Activated CD4-positive, alpha-beta memory T cell treated with anti-CD3 and anti-CD28 coated beads, Interleukin-2, amount 10 ng/mL, durations not matched to agents 7 days and 5 days (primary cell): ENCODE results near the gene CTRL. TPM values are rescaled to one million over a fixed set of nuclear protein-coding genes. Genes with fewer than 3 reads are reported as not detected.

Source experiments
- CTCF ChIA-PET: fragments of 350-600 bp; sonication (Branson Sonifier 250); formaldehyde crosslinking; loops from one replicate; lab custom pipeline; 2021; ENCODE audit warnings: antibody characterized with exemption, inconsistent platforms; lab: Charles Lee
- POLR2A ChIA-PET: fragments of 350-600 bp; sonication (Branson Sonifier 250); formaldehyde crosslinking; loops from one replicate; lab custom pipeline; 2021; ENCODE audit warnings: antibody characterized with exemption; lab: Charles Lee
- DNase-seq: peaks from one replicate; pipeline ENCODE4 v3.0.0-alpha.2; 2020
- H3K27ac Mint-ChIP-seq: one replicate; pipeline ENCODE4 v1.8.0; 2021; ENCODE audit warnings: mild to moderate bottlenecking, mixed read lengths
- H3K27me3 Mint-ChIP-seq: one replicate; pipeline ENCODE4 v1.8.0; 2021; ENCODE audit warnings: mixed read lengths
- H3K36me3 Mint-ChIP-seq: one replicate; pipeline ENCODE4 v1.8.0; 2021; ENCODE audit warnings: low read depth, mixed read lengths
- H3K4me1 Mint-ChIP-seq: one replicate; pipeline ENCODE4 v1.8.0; 2021; ENCODE audit warnings: mixed read lengths
- H3K4me3 Mint-ChIP-seq: one replicate; pipeline ENCODE4 v1.8.0; 2021; ENCODE audit warnings: mild to moderate bottlenecking, mixed read lengths
- H3K9me3 Mint-ChIP-seq: one replicate; pipeline ENCODE4 v1.8.0; 2021; ENCODE audit warnings: mixed read lengths
- total RNA-seq, 2 experiments: library from RNA; stranded (reverse); gene quantifications; one replicate each; pipeline ENCODE4 v1.2.3, GENCODE V29; 2021

CTRL gene
- total RNA-seq, 2 experiments from 2014 or later, result 4.5 to 5.0 TPM

GRCh38 chr16:67967958-67968399, 36.3 kb upstream of the CTRL start:
- Mint-ChIP-seq H3K9me3 (no peaks in the 10 kb centered on the region), H3K4me1 (peaks cover 26% of the 10 kb centered on the region), H3K27me3 (no peaks in the 10 kb centered on the region), H3K4me3 (peak overlapping the region; percentile 100), H3K36me3 (peaks cover 6% of the 10 kb centered on the region), H3K27ac (peak overlapping the region; percentile 95)
- DNase-seq, result peak; percentile 40
- CTCF ChIA-PET, result interaction anchor here (1.5 to 2.1 kb wide), 2 partner anchors 73 to 97 kb away, joined by 4 to 7 read pairs; no protein-coding TSS in a partner anchor
- POLR2A ChIA-PET, result interaction anchor here (0.8 to 6.6 kb wide), 9 partner anchors 15 to 64 kb away, joined by 3 to 41 read pairs (median 6); partner anchors contain the start of genes DDX28, DUS2 and PSMB10

GRCh38 chr16:67967183-67967957, 35.7 kb upstream of the CTRL start:
- Mint-ChIP-seq H3K36me3 (peaks cover 11% of the 10 kb centered on the region), H3K9me3 (no peaks in the 10 kb centered on the region), H3K4me3 (peak overlapping the region; percentile 100), H3K27me3 (no peaks in the 10 kb centered on the region), H3K4me1 (peaks cover 26% of the 10 kb centered on the region), H3K27ac (peak overlapping the region; percentile 95)
- CTCF ChIA-PET, result interaction anchor here (1.3 to 2.1 kb wide), 3 partner anchors 74 to 446 kb away, joined by 4 to 7 read pairs (median 4); no protein-coding TSS in a partner anchor
- peak; percentile 46 for DNase-seq
- POLR2A ChIA-PET, result interaction anchor here (0.8 to 6.6 kb wide), 12 partner anchors 14 to 118 kb away, joined by 3 to 41 read pairs (median 5); partner anchors contain the start of genes DDX28, DUS2, NFATC3 and PSMB10

- Mint-ChIP-seq H3K4me3 (peak overlapping the region; percentile 100), H3K9me3 (no peaks in the 10 kb centered on the region), H3K27me3 (no peaks in the 10 kb centered on the region), H3K27ac (peak overlapping the region; percentile 95), H3K4me1 (peaks cover 26% of the 10 kb centered on the region), H3K36me3 (peaks cover 17% of the 10 kb centered on the region)
- no peak for DNase-seq
- ChIA-PET CTCF (interaction anchor here (1.3 to 2.9 kb wide), 4 partner anchors 24 to 446 kb away, joined by 3 to 11 read pairs (median 4); no protein-coding TSS in a partner anchor), POLR2A (interaction anchor here (1.0 to 6.6 kb wide), 5 partner anchors 17 to 118 kb away, joined by 3 to 41 read pairs (median 4); partner anchors contain the start of genes DDX28, DUS2, NFATC3 and PSMB10)
Observed at GRCh38 chr16:67966549-67967182, 35.0 kb upstream of the CTRL start.

- no peak for DNase-seq
- H3K36me3 Mint-ChIP-seq, result peaks cover 20% of the 10 kb centered on the region
- peaks cover 26% of the 10 kb centered on the region for H3K4me1 Mint-ChIP-seq
- H3K9me3 Mint-ChIP-seq, result no peaks in the 10 kb centered on the region
- ChIA-PET POLR2A (interaction anchor here (1.0 to 6.6 kb wide), 5 partner anchors 18 to 119 kb away, joined by 3 to 41 read pairs (median 4); partner anchors contain the start of genes DDX28, DUS2, NFATC3 and PSMB10), CTCF (interaction anchor here (0.9 to 2.9 kb wide), 4 partner anchors 23 to 445 kb away, joined by 3 to 11 read pairs (median 4); no protein-coding TSS in a partner anchor)
- no peak overlapping the region for H3K4me3 Mint-ChIP-seq
- H3K27me3 Mint-ChIP-seq, result no peaks in the 10 kb centered on the region
- no peak overlapping the region for H3K27ac Mint-ChIP-seq
Observed at GRCh38 chr16:67965668-67966548, 34.2 kb upstream of the CTRL start.

- H3K4me3 Mint-ChIP-seq, result no peak overlapping the region
- DNase-seq, result no peak
- peaks cover 26% of the 10 kb centered on the region for H3K36me3 Mint-ChIP-seq
- POLR2A ChIA-PET, result interaction anchor here (0.8 to 6.6 kb wide), 3 partner anchors 19 to 58 kb away, joined by 3 to 41 read pairs (median 9); partner anchors contain the start of genes DDX28, DUS2 and PSMB10
- H3K27me3 Mint-ChIP-seq, result no peaks in the 10 kb centered on the region
- H3K4me1 Mint-ChIP-seq, result peaks cover 23% of the 10 kb centered on the region
- H3K27ac Mint-ChIP-seq, result no peak overlapping the region
- no peaks in the 10 kb centered on the region for H3K9me3 Mint-ChIP-seq
- CTCF ChIA-PET, result interaction anchor here (2.9 kb wide), 1 partner anchor 22 kb away, joined by 11 read pairs; no protein-coding TSS in a partner anchor
Observed at GRCh38 chr16:67964477-67965131, 32.9 kb upstream of the CTRL start.

- Mint-ChIP-seq H3K4me1 (peaks cover 19% of the 10 kb centered on the region), H3K27ac (no peak overlapping the region), H3K27me3 (no peaks in the 10 kb centered on the region), H3K4me3 (no peak overlapping the region), H3K36me3 (peaks cover 26% of the 10 kb centered on the region), H3K9me3 (no peaks in the 10 kb centered on the region)
- ChIA-PET POLR2A (interaction anchor here (0.8 to 6.6 kb wide), 3 partner anchors 20 to 59 kb away, joined by 3 to 41 read pairs (median 9); partner anchors contain the start of genes DDX28, DUS2 and PSMB10), CTCF (interaction anchor here (2.9 kb wide), 1 partner anchor 21 kb away, joined by 11 read pairs; no protein-coding TSS in a partner anchor)
- no peak for DNase-seq
Observed at GRCh38 chr16:67963662-67964321, 32.1 kb upstream of the CTRL start.

GRCh38 chr16:67963292-67963661, 31.6 kb upstream of the CTRL start:
- Mint-ChIP-seq H3K4me3 (no peak overlapping the region), H3K27ac (no peak overlapping the region), H3K36me3 (peaks cover 28% of the 10 kb centered on the region), H3K9me3 (no peaks in the 10 kb centered on the region), H3K4me1 (peaks cover 19% of the 10 kb centered on the region), H3K27me3 (no peaks in the 10 kb centered on the region)
- CTCF ChIA-PET, result interaction anchor here (0.7 kb wide), 1 partner anchor 148 kb away, joined by 5 read pairs; no protein-coding TSS in a partner anchor
- no peak for DNase-seq
- POLR2A ChIA-PET, result interaction anchor here (6.6 kb wide), 1 partner anchor 27 kb away, joined by 41 read pairs; the partner anchor contains the start of gene PSMB10

GRCh38 chr16:67962135-67962534, 30.5 kb upstream of the CTRL start:
- H3K27ac Mint-ChIP-seq, result no peak overlapping the region
- CTCF ChIA-PET, result no interaction called here
- POLR2A ChIA-PET, result no interaction called here
- no peak for DNase-seq
- H3K4me1 Mint-ChIP-seq, result peaks cover 12% of the 10 kb centered on the region
- no peaks in the 10 kb centered on the region for H3K27me3 Mint-ChIP-seq
- peaks cover 25% of the 10 kb centered on the region for H3K36me3 Mint-ChIP-seq
- no peaks in the 10 kb centered on the region for H3K9me3 Mint-ChIP-seq
- no peak overlapping the region for H3K4me3 Mint-ChIP-seq

GRCh38 chr16:67961551-67961957, 29.9 kb upstream of the CTRL start:
- ChIA-PET POLR2A (no interaction called here), CTCF (no interaction called here)
- Mint-ChIP-seq H3K9me3 (no peaks in the 10 kb centered on the region), H3K27ac (no peak overlapping the region), H3K4me1 (peaks cover 6% of the 10 kb centered on the region), H3K4me3 (no peak overlapping the region), H3K27me3 (no peaks in the 10 kb centered on the region), H3K36me3 (peaks cover 25% of the 10 kb centered on the region)
- DNase-seq, result no peak

GRCh38 chr16:67959536-67960329, 28.1 kb upstream of the CTRL start:
- Mint-ChIP-seq H3K9me3 (no peaks in the 10 kb centered on the region), H3K4me1 (peaks cover 1% of the 10 kb centered on the region), H3K36me3 (peaks cover 25% of the 10 kb centered on the region), H3K4me3 (no peak overlapping the region), H3K27ac (no peak overlapping the region), H3K27me3 (no peaks in the 10 kb centered on the region)
- POLR2A ChIA-PET, result no interaction called here
- CTCF ChIA-PET, result interaction anchor here (1.1 kb wide), 1 partner anchor 81 kb away, joined by 3 read pairs; no protein-coding TSS in a partner anchor
- DNase-seq, result no peak
